ENCODE data around the gene DTWD2.

Gene DTWD2

DNA sequence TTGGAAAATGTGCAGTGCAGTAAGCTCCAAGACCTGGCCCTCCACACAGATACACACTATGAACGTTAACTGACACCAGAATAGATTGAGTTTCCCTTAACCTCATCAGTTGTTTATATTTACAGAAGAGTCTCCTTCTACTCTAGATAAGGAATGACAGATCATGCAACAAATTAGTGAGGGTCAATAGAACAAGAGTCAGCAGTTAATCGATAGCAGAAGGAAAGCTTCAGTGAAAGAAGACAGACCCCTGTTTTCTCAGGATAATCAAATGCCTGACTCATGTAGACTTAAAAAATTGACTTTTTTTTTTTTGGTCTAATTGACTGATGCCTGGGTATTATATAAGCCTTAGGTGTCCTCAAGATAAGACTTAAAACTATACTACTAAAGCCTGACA, 179.9 kb downstream of the DTWD2 start:
- Histone ChIP-seq H3K27ac (ENCODE audit: low read depth, low read length) (no peak overlapping the region), H3K9me3 (ENCODE audit: control insufficient read depth, insufficient read depth, low read length) (no peaks in the 10 kb centered on the region), H4K20me1 (ENCODE audit: control insufficient read depth, insufficient read depth, low read depth, low read length) (no peaks in the 10 kb centered on the region), H3F3A (ENCODE audit: control insufficient read depth, insufficient read depth) (no peaks in the 10 kb centered on the region), H3K27me3 (ENCODE audit: control insufficient read depth, low read length) (no peaks in the 10 kb centered on the region), H3K36me3 (ENCODE audit: control insufficient read depth, low read length) (no peaks in the 10 kb centered on the region), H3K9me2 (replicated peaks; ENCODE audit: control insufficient read depth, low read length) (no peaks in the 10 kb centered on the region), H3K4me2 (ENCODE audit: low read length) (no peak overlapping the region), H3K79me2 (ENCODE audit: control insufficient read depth, low read length) (no peaks in the 10 kb centered on the region), H3K4me1 (ENCODE audit: control insufficient read depth, low read length) (no peaks in the 10 kb centered on the region), H3K4me3 (ENCODE audit: low read length) (no peak overlapping the region)
- no peak for TF ChIP-seq EZH2phosphoT487 (IDR thresholded peaks at IDR 0.05; ENCODE audit: borderline replicate concordance, low read length)
- TF ChIP-seq, protein P1, sequence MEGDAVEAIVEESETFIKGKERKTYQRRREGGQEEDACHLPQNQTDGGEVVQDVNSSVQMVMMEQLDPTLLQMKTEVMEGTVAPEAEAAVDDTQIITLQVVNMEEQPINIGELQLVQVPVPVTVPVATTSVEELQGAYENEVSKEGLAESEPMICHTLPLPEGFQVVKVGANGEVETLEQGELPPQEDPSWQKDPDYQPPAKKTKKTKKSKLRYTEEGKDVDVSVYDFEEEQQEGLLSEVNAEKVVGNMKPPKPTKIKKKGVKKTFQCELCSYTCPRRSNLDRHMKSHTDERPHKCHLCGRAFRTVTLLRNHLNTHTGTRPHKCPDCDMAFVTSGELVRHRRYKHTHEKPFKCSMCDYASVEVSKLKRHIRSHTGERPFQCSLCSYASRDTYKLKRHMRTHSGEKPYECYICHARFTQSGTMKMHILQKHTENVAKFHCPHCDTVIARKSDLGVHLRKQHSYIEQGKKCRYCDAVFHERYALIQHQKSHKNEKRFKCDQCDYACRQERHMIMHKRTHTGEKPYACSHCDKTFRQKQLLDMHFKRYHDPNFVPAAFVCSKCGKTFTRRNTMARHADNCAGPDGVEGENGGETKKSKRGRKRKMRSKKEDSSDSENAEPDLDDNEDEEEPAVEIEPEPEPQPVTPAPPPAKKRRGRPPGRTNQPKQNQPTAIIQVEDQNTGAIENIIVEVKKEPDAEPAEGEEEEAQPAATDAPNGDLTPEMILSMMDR (IDR thresholded peaks at IDR 0.05; ENCODE audit: low read depth, low read length, poor library complexity, severe bottlenecking): no peak

DNA sequence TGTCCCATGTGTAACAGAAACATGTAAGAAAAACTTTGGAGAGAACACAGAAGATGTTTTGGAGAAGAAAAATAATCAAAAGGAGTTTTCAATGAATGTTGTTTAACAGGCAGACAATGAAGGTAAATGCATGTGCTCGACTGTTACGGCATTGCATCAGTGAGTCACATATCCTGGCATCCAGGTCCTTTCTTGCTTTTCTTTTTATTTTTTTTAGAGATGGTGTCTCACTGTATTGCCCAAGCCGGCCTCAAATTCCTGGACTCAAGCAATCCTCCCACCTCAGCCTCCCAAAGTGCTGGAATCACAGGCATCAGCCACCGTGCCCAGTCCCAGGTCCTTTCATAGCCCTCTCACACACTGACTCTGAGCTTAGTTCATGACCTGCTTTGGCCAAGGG, 181.8 kb downstream of the DTWD2 start:
- Histone ChIP-seq H4K20me1 (ENCODE audit: control insufficient read depth, insufficient read depth, low read depth, low read length) (no peaks in the 10 kb centered on the region), H3K9me3 (ENCODE audit: control insufficient read depth, insufficient read depth, low read length) (no peaks in the 10 kb centered on the region), H3F3A (ENCODE audit: control insufficient read depth, insufficient read depth) (no peaks in the 10 kb centered on the region), H3K79me2 (ENCODE audit: control insufficient read depth, low read length) (no peaks in the 10 kb centered on the region), H3K4me1 (ENCODE audit: control insufficient read depth, low read length) (no peaks in the 10 kb centered on the region), H3K27me3 (ENCODE audit: control insufficient read depth, low read length) (no peaks in the 10 kb centered on the region), H3K4me3 (ENCODE audit: low read length) (no peak overlapping the region), H3K4me2 (ENCODE audit: low read length) (no peak overlapping the region), H3K36me3 (ENCODE audit: control insufficient read depth, low read length) (no peaks in the 10 kb centered on the region), H3K9me2 (replicated peaks; ENCODE audit: control insufficient read depth, low read length) (no peaks in the 10 kb centered on the region), H3K27ac (ENCODE audit: low read depth, low read length) (no peak overlapping the region)
- TF ChIP-seq EZH2phosphoT487 (IDR thresholded peaks at IDR 0.05; ENCODE audit: borderline replicate concordance, low read length): no peak
- TF ChIP-seq, protein P1 (IDR thresholded peaks at IDR 0.05; ENCODE audit: low read depth, low read length, poor library complexity, severe bottlenecking): no peak

- H3K9me3 ChIP-seq (ENCODE audit: control insufficient read depth, insufficient read depth, low read length): no peaks in the 10 kb centered on the region
- TF ChIP-seq, protein P1 (IDR thresholded peaks at IDR 0.05; ENCODE audit: low read depth, low read length, poor library complexity, severe bottlenecking): no peak
- TF ChIP-seq EZH2phosphoT487 (IDR thresholded peaks at IDR 0.05; ENCODE audit: borderline replicate concordance, low read length): no peak
- no peaks in the 10 kb centered on the region for H3K4me1 ChIP-seq (ENCODE audit: control insufficient read depth, low read length)
- H3K36me3 ChIP-seq (ENCODE audit: control insufficient read depth, low read length): no peaks in the 10 kb centered on the region
- no peaks in the 10 kb centered on the region for H3K27me3 ChIP-seq (ENCODE audit: control insufficient read depth, low read length)
- no peak overlapping the region for H3K27ac ChIP-seq (ENCODE audit: low read depth, low read length)
- no peak overlapping the region for H3K4me3 ChIP-seq (ENCODE audit: low read length)
- no peaks in the 10 kb centered on the region for H4K20me1 ChIP-seq (ENCODE audit: control insufficient read depth, insufficient read depth, low read depth, low read length)
- no peaks in the 10 kb centered on the region for H3K79me2 ChIP-seq (ENCODE audit: control insufficient read depth, low read length)
- no peak overlapping the region for H3K4me2 ChIP-seq (ENCODE audit: low read length)
- no peaks in the 10 kb centered on the region for H3K9me2 ChIP-seq (replicated peaks; ENCODE audit: control insufficient read depth, low read length)
- H3F3A ChIP-seq (ENCODE audit: control insufficient read depth, insufficient read depth): no peaks in the 10 kb centered on the region
Measured at GRCh38 chr5:118802335-118802734, 186.0 kb downstream of the DTWD2 start.

GRCh38 chr5:118796081-118796480, 192.3 kb downstream of the DTWD2 start:
- H3K4me3 ChIP-seq (ENCODE audit: low read length): no peak overlapping the region
- H3K79me2 ChIP-seq (ENCODE audit: control insufficient read depth, low read length): no peaks in the 10 kb centered on the region
- no peaks in the 10 kb centered on the region for H3F3A ChIP-seq (ENCODE audit: control insufficient read depth, insufficient read depth)
- H3K9me3 ChIP-seq (ENCODE audit: control insufficient read depth, insufficient read depth, low read length): no peaks in the 10 kb centered on the region
- H3K4me2 ChIP-seq (ENCODE audit: low read length): no peak overlapping the region
- H3K9me2 ChIP-seq (replicated peaks; ENCODE audit: control insufficient read depth, low read length): no peaks in the 10 kb centered on the region
- no peaks in the 10 kb centered on the region for H3K27me3 ChIP-seq (ENCODE audit: control insufficient read depth, low read length)
- no peak for TF ChIP-seq EZH2phosphoT487 (IDR thresholded peaks at IDR 0.05; ENCODE audit: borderline replicate concordance, low read length)
- TF ChIP-seq, protein P1 (IDR thresholded peaks at IDR 0.05; ENCODE audit: low read depth, low read length, poor library complexity, severe bottlenecking): no peak
- no peaks in the 10 kb centered on the region for H3K36me3 ChIP-seq (ENCODE audit: control insufficient read depth, low read length)
- H3K27ac ChIP-seq (ENCODE audit: low read depth, low read length): no peak overlapping the region
- no peaks in the 10 kb centered on the region for H4K20me1 ChIP-seq (ENCODE audit: control insufficient read depth, insufficient read depth, low read depth, low read length)
- H3K4me1 ChIP-seq (ENCODE audit: control insufficient read depth, low read length): no peaks in the 10 kb centered on the region

Data from DOHH2 (cell line).